Upper lobe of left lung (tissue), 4 donors: Measurements from ENCODE around the gene CLEC4A.
"Not testable (repeated sequence)": the region's sequence is repeated elsewhere in the genome, so short reads cannot be mapped to it uniquely, and the experiment has no call there.

Source experiments
- EP300 ChIP-seq, 4 donors: sonication (generic); formaldehyde crosslinking; IDR thresholded peaks; one replicate each; pipeline ENCODE4 v1.5.1; 2017; ENCODE audit warnings: antibody characterized with exemption in 4 of 4, control low read depth in 2 of 4
- POLR2A ChIP-seq, 4 donors: fragments of 450-650 bp; IDR thresholded peaks; one replicate each; pipeline ENCODE4 v1.5.1; 2016 to 2017; ENCODE audit warnings: antibody characterized with exemption in 4 of 4, mild to moderate bottlenecking in 2 of 4
- POLR2AphosphoS5 ChIP-seq, 2 donors: sonication (generic); formaldehyde crosslinking; IDR thresholded peaks; one replicate each; pipeline ENCODE4 v1.5.1; 2017; ENCODE audit warnings: antibody characterized with exemption in 2 of 2
- TF ChIP-seq, protein P1 (sequence below), 6 experiments: fragments of 450-650 bp in 4 of 6; fragments of 200-600 bp in 2 of 6; sonication (generic) in 2 of 6; IDR thresholded peaks; one replicate each; pipeline ENCODE4 v1.5.1; 2016 to 2019; ENCODE audit warnings: antibody characterized with exemption in 6 of 6

DNA sequence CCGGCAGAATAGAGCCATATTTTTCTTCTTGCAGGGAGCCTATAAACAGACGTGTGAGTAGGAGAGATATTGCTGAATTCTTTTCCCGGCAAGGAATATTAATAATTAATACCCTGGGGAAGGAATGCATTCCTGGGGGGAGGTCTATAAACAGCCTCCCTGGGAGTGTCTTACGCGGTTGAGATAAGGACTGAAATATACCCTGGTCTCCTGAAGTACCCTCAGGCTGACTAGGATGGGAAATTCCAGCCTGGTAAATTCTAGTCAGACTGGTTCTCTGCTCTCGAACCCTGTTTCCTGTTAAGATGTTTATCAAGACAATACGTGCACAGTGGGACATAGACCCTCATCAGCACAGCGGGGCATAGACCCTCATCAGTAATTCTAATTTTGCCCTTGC lies 18.2 kb downstream of the CLEC4A start:
- TF ChIP-seq, protein P1, sequence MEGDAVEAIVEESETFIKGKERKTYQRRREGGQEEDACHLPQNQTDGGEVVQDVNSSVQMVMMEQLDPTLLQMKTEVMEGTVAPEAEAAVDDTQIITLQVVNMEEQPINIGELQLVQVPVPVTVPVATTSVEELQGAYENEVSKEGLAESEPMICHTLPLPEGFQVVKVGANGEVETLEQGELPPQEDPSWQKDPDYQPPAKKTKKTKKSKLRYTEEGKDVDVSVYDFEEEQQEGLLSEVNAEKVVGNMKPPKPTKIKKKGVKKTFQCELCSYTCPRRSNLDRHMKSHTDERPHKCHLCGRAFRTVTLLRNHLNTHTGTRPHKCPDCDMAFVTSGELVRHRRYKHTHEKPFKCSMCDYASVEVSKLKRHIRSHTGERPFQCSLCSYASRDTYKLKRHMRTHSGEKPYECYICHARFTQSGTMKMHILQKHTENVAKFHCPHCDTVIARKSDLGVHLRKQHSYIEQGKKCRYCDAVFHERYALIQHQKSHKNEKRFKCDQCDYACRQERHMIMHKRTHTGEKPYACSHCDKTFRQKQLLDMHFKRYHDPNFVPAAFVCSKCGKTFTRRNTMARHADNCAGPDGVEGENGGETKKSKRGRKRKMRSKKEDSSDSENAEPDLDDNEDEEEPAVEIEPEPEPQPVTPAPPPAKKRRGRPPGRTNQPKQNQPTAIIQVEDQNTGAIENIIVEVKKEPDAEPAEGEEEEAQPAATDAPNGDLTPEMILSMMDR (IDR thresholded peaks at IDR 0.05) = not testable (repeated sequence)
- not testable (repeated sequence) for TF ChIP-seq POLR2A, POLR2AphosphoS5, EP300 (IDR thresholded peaks at IDR 0.05)
